Fibroblast of the aortic adventitia (primary cell): ENCODE measurements around the gene DIP2C. TPM values are rescaled to one million over a fixed set of nuclear protein-coding genes. Genes with fewer than 3 reads are reported as not detected.
"Not testable (repeated sequence)": the region's sequence is repeated elsewhere in the genome, so short reads cannot be mapped to it uniquely, and the experiment has no call there.

Experiments used
- DNase-seq: peaks from one replicate; pipeline ENCODE4 v3.0.0-alpha.2; 2010; ENCODE audit warnings: low read depth
- H3K4me3 ChIP-seq: 2 replicates; pipeline ENCODE4 v1.5.1; 2011; ENCODE audit warnings: low read depth, mild to moderate bottlenecking, control low read depth, low read length, moderate library complexity
- CTCF ChIP-seq: IDR thresholded peaks from 2 replicates; pipeline ENCODE4 v1.5.1; 2011; ENCODE audit warnings: mild to moderate bottlenecking, low read length, control low read depth, inconsistent platforms; ENCODE audit not compliant: insufficient read depth
- total RNA-seq: library from RNA; depleted of rRNA; stranded (reverse); fragments of >200 nt; gene quantifications from 2 replicates; pipeline ENCODE4 v1.2.3, GENCODE V29; 2012; ENCODE audit warnings: low replicate concordance

DIP2C gene
- total RNA-seq, 1 donor, result 15.7 TPM

- no peak for TF ChIP-seq CTCF
- DNase-seq, result no peak
- no peak overlapping the region for H3K4me3 ChIP-seq
Measured at GRCh38 chr10:350981-351501, 338.4 kb downstream of the DIP2C start.

- no peak overlapping the region for H3K4me3 ChIP-seq
- TF ChIP-seq CTCF, result no peak
- no peak for DNase-seq
Measured at GRCh38 chr10:349081-349480, 340.4 kb downstream of the DIP2C start.

DNA sequence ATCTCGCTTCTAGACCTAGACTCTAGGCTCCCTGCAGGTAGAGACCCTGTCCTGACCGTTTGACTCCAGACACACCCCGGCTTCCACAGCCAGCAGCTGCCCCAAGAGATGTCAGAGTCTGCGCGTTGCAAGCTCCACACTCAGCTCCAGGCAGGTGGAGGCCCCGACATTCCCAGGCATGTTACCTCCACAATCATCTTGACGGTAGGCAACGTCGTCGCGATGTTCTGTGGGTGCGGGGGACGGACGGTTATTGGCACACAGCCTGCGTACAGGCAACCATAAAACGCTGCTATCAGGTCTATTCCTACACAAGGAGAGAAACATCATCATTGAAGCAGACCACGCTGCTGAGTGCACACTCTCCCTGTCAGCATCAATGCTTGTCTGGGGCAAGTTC is 341.0 kb downstream of the DIP2C start:
- no peak overlapping the region for H3K4me3 ChIP-seq
- no peak for DNase-seq

GRCh38 chr10:347774-348173 is 341.7 kb downstream of the DIP2C start:
- DNase-seq, H3K4me3 ChIP-seq: not testable (repeated sequence)

More for the DNA sequence above, 341.0 kb downstream of the DIP2C start:
- no peak for TF ChIP-seq CTCF

GRCh38 chr10:347190-347589 is 342.3 kb downstream of the DIP2C start:
- not testable (repeated sequence) for DNase-seq, H3K4me3 ChIP-seq

GRCh38 chr10:344582-345200 is 344.8 kb downstream of the DIP2C start:
- H3K4me3 ChIP-seq, result no peak overlapping the region
- no peak for TF ChIP-seq CTCF
- DNase-seq, result no peak

- no peak for TF ChIP-seq CTCF
- no peak for DNase-seq
- no peak overlapping the region for H3K4me3 ChIP-seq
Measured at GRCh38 chr10:343231-344220, 345.9 kb downstream of the DIP2C start.
